GM12878 (cell line): ENCODE results near the gene PPP2R5D. TPM values are rescaled to one million over a fixed set of nuclear protein-coding genes. Genes with fewer than 3 reads are reported as not detected.

Source experiments
- ASH2L ChIP-seq: fragments of 300-600, 200-600 bp; sonication (generic); IDR thresholded peaks from 2 replicates; pipeline ENCODE4 v1.6.1; 2017; ENCODE audit warnings: low read depth, mild to moderate bottlenecking, borderline replicate concordance
- ATF3 ChIP-seq: IDR thresholded peaks from 2 replicates; pipeline ENCODE4 v1.6.1; 2011; ENCODE audit warnings: low read depth, mild to moderate bottlenecking, low read length, moderate library complexity, borderline replicate concordance; ENCODE audit errors: extremely low read depth
- BMI1 ChIP-seq: fragments of 450-650 bp; IDR thresholded peaks from 2 replicates; pipeline ENCODE4 v1.6.1; 2016; ENCODE audit warnings: mild to moderate bottlenecking, moderate library complexity, borderline replicate concordance
- CBFB ChIP-seq: IDR thresholded peaks from 2 replicates; pipeline ENCODE4 v1.6.1; 2016; ENCODE audit warnings: antibody characterized with exemption, low read depth
- CTCF ChIP-seq, 3 experiments: IDR thresholded peaks in 2 of 3; conservative IDR thresholded peaks in 1 of 3; 2 replicates each; pipeline ENCODE4 v1.5.1; 2011; ENCODE audit warnings: low read depth in 3 of 3, low read length in 3 of 3, mild to moderate bottlenecking in 3 of 3, control low read depth in 2 of 3, moderate library complexity in 2 of 3, inconsistent platforms in 1 of 3, mixed read lengths in 1 of 3; ENCODE audit not compliant: control insufficient read depth in 2 of 3, insufficient read depth in 1 of 3; ENCODE audit errors: extremely low read depth in 1 of 3
- CUX1 ChIP-seq: IDR thresholded peaks from 2 replicates; pipeline ENCODE4 v1.6.1; 2012; ENCODE audit warnings: improper control_type of control experiment, low read depth, low read length; ENCODE audit not compliant: insufficient replicate concordance
- ETV6 ChIP-seq, 2 experiments: fragments of 450-650 bp in 1 of 2; IDR thresholded peaks in 1 of 2; conservative IDR thresholded peaks in 1 of 2; 2 replicates each; pipeline ENCODE4 v1.6.1; 2014; ENCODE audit warnings: antibody characterized with exemption in 1 of 2, borderline replicate concordance in 1 of 2, low read depth in 1 of 2, mild to moderate bottlenecking in 1 of 2, moderate library complexity in 1 of 2
- GATAD2B ChIP-seq: fragments of 450-650 bp; conservative IDR thresholded peaks from 2 replicates; pipeline ENCODE4 v1.6.1; 2017; ENCODE audit warnings: low read depth, mild to moderate bottlenecking, moderate library complexity
- HDAC6 ChIP-seq: fragments of 200-600 bp; sonication (generic); IDR thresholded peaks from one replicate; pipeline ENCODE4 v1.8.0; 2017; ENCODE audit warnings: antibody characterized with exemption; ENCODE audit not compliant: unreplicated experiment
- KAT2A ChIP-seq: conservative IDR thresholded peaks from 2 replicates; pipeline ENCODE4 v1.6.1; 2011; ENCODE audit warnings: low read depth, low read length; ENCODE audit not compliant: control insufficient read depth
- KDM1A ChIP-seq: fragments of 200-600 bp; sonication (generic); IDR thresholded peaks from 2 replicates; pipeline ENCODE4 v1.6.1; 2016; ENCODE audit warnings: borderline replicate concordance
- MXI1 ChIP-seq: fragments of 150-350 bp; IDR thresholded peaks from 2 replicates; pipeline ENCODE4 v1.6.1; 2011; ENCODE audit warnings: low read depth, mild to moderate bottlenecking, inconsistent platforms, low read length, improper control_type of control experiment
- NFIC ChIP-seq: IDR thresholded peaks from 2 replicates; pipeline ENCODE4 v1.6.1; 2012; ENCODE audit warnings: low read depth, mild to moderate bottlenecking, inconsistent platforms, low read length, moderate library complexity
- PBX3 ChIP-seq: IDR thresholded peaks from 2 replicates; pipeline ENCODE4 v1.6.1; 2011; ENCODE audit warnings: mild to moderate bottlenecking, low read depth, low read length, moderate library complexity; ENCODE audit not compliant: insufficient replicate concordance
- RAD51 ChIP-seq: fragments of 450-650 bp; IDR thresholded peaks from 2 replicates; pipeline ENCODE4 v1.6.1; 2016; ENCODE audit warnings: moderate library complexity, mild to moderate bottlenecking, inconsistent platforms
- RFX5 ChIP-seq: IDR thresholded peaks from 2 replicates; pipeline ENCODE4 v1.6.1; 2011; ENCODE audit warnings: low read depth, low read length, improper control_type of control experiment
- SMC3 ChIP-seq: IDR thresholded peaks from 2 replicates; pipeline ENCODE4 v1.6.1; 2011; ENCODE audit warnings: low read length, improper control_type of control experiment, borderline replicate concordance
- TARDBP ChIP-seq: IDR thresholded peaks from 2 replicates; pipeline ENCODE4 v1.6.1; 2016; ENCODE audit warnings: borderline replicate concordance
- YBX1 ChIP-seq: fragments of 450-650 bp; IDR thresholded peaks from 2 replicates; pipeline ENCODE4 v1.6.1; 2016; ENCODE audit warnings: antibody characterized with exemption
- polyA plus RNA-seq, 11 experiments: library from polyadenylated mRNA; depleted of rRNA in 4 of 11; unstranded in 6 of 11; stranded (reverse) in 5 of 11; fragments of >200 nt; fragmentation: Nextera tagmentation in 4 of 11; fragmentation: Illumina TruSeq in 1 of 11; extraction: Ambion mirVana in 4 of 11; extraction: Trizol in 1 of 11; gene quantifications; 1 replicate in 1 of 11; 2 replicates in 10 of 11; pipeline versions ENCODE4 v1.2.1 to v1.2.3, GENCODE V29; 2011 to 2016; ENCODE audit warnings: inconsistent platforms in 2 of 11, missing spikeins in 2 of 11, low read depth in 1 of 11
- total RNA-seq, 4 experiments: library from RNA; depleted of rRNA in 3 of 4; stranded (reverse); fragments of >200 nt in 3 of 4; fragmentation: Illumina TruSeq in 1 of 4; extraction: Trizol in 1 of 4; gene quantifications; 2 replicates each; pipeline versions ENCODE4 v1.2.1 to v1.2.3, GENCODE V29; 2013 to 2021

The PPP2R5D gene
- total and polyA plus RNA-seq, 10 of the 15 experiments (the other 5 are each of a cell fraction or from before 2014, with no cell fraction given) = 1.5 to 59.0 (median 32.0) TPM

GRCh38 chr6:43053545-43054205 lies 69.3 kb downstream of the PPP2R5D start, which contains the start of gene CUL7 (continued):
- TF ChIP-seq RFX5 (no peak), KAT2A (no peak), PBX3 (peak; percentile 20), ATF3 (no peak), ETV6 (conservative IDR thresholded peaks at IDR 0.05 in 1 of 2, IDR thresholded peaks at IDR 0.05 in 1 of 2; ENCODE audit: borderline replicate concordance in 1 of 2, low read depth in 1 of 2) (peak in 1 of 2 experiments; percentile 77; a peak in 2 of 4 replicates), RAD51 (no peak), BMI1 (no peak), KDM1A (no peak), SMC3 (0 out of 2 replicates have a peak, but pooled peaks have one; percentile 2), CBFB (peak; percentile 18; the same call in 1 of the 2 replicates), CTCF (IDR thresholded peaks at IDR 0.05 in 2 of 3, conservative IDR thresholded peaks at IDR 0.05 in 1 of 3; ENCODE audit: control insufficient read depth in 2 of 3, extremely low read depth in 1 of 3, insufficient read depth in 1 of 3, low read depth in 3 of 3, low read length in 3 of 3) (no peak), NFIC (no peak), YBX1 (no peak), HDAC6 (no peak), MXI1 (peak; percentile 73; the same call in 1 of the 2 replicates), CUX1 (no peak), GATAD2B (peak; percentile 88; the same call in 1 of the 2 replicates), TARDBP (peak; percentile 74; the same call in 1 of the 2 replicates), ASH2L (0 out of 2 replicates have a peak, but pooled peaks have one; percentile 28)
